Raji (cell line): ENCODE results near the gene LCP1.

Experiments used
- POLR2A ChIP-seq: IDR thresholded peaks from 2 replicates; pipeline ENCODE4 v1.6.1; 2011; ENCODE audit warnings: low read depth, low read length, control low read depth; ENCODE audit not compliant: insufficient read depth

The LCP1 gene

DNA sequence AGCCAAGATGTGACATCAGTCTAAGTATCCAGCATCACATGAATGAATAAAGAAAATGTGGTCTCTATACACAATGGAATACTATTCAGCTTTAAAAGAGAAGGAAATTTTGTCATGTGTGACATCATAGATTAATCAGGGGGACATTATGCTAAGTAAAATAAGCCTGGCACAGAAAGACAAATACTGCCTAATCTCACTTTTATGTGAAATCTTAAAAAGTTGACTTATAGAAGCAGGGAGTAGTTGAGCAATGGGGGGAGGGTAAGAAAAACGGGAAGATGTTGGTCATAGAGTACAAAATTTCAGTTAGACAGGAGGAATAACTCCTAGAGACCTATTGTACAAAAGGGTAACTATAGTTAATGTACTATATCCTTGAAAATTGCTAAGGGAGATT is 10.4 kb upstream of the LCP1 start:
- TF ChIP-seq POLR2A = no peak

- TF ChIP-seq POLR2A = no peak
These were observed 3.7 kb upstream of the LCP1 start for GRCh38 chr13:46185634-46186033.

DNA sequence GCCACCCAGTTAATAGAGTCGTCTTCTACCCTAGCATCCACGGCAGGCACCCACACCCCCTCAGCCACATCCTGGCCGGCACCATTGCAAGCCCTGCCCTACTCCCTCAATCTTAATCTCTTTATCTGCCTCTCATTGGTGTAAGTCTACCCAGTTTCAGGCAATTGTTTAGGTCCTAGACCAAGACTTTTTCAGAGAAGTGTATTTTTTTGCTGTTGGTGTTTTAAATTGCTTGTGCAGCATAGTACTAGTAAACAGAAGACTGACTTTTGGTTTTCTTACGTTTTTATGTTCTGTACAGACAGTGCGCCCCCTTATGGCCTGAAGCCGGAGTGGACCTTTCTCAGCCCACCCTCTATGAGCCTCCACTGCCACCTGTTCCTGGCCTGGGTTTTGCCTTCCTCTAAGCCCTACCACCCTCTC is 2.3 kb upstream of the LCP1 start:
- no peak for TF ChIP-seq POLR2A

GRCh38 chr13:46183018-46183946 is 1.3 kb upstream of the LCP1 start:
- peak; percentile 37; the same call in 1 of the 2 replicates for TF ChIP-seq POLR2A

DNA sequence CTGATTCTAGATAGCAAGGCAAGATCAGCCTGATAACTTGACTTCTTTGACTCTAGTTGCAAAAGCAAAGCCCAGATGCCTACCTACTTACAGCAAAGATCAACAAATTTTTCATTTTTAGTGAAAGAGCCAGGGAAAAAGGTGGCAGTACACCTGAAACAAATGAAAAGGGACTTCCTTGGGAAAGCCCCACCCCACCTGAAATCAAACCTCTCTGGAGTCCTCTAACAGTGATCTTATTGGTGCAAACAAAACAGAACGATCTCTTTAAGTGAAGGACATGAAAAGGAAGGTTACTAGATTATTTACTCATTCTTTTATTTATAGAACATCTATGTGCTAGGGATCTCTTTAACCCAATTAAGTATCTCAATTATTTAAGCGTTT is 507 bp upstream of the LCP1 start:
- no peak for TF ChIP-seq POLR2A

DNA sequence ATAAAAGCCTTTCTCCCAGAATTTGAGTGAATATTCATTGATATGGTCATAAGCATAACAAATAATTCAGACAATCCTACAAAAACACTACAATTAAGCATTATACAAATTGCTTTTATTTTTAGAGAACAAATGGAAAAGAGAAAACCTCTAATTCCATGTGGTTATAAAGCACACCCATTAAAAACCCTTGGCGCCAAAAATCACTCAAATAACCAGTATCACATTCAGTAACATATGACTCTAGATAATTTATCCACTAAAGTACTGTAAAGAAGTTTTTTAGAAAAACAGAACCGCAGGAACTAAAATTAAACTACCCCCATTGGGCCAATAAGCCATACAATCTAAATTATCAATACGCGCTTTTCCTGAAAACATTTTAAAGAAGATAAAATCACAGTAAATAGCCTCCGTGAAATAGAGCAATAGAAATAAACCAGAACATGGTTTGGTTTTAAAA is 569 bp downstream of the LCP1 start:
- TF ChIP-seq POLR2A = no peak

DNA sequence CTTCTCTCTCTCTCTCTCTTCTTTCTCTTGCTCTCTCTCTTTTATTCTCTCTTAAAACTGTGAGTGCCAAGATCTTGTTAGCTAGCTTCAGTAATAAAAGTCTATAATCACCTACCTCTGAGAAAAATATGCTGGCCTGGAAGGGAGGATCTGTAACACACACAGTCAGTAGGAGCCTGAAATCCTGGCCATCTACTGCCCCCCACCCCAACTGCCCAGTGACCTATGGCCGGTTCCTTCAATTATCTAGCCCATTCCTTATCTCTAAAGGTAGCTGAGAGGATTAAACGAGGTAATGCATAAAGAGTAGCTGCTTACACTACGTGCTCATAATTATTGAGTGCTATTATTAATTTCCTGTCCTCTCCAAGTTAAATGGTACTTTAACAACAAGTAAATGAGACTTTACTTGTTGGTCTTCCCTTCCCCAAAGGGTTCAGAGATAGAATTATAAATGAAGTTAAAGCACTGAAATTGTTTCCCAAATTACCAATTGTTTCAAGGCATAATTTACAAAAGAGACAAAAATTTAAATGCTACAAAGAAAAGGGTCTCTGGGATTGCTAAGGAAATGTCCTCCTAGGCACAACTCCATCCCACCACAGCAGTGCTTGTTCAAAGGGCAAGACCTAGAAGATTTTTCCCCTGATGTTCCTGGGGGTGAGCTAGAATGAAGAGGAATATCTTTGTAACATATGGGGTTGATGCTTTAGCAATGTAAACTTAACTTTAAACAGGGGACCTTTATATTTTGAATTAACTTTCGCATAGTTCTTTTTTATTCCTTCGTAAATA is 1.8 kb downstream of the LCP1 start:
- no peak for TF ChIP-seq POLR2A

DNA sequence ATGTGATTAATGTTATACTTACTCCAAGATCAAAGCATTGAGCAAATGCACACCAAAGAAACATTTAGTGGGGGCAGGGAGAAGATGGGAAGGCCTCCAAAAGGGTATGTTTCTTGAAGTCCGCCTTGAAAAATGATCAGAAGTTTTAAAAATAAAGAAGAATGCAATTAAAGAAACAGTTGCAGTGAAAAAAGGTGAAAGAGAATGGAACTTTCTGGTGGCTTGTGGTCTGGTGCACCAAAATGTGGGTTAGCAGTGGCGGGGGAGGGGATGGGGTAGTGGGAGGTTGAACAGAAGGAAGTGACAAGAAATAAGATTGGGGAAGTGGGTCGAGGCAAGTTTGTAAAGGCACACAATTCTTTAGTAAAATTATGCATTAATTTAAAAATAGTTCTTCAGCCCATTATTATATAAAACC is 2.5 kb downstream of the LCP1 start:
- no peak for TF ChIP-seq POLR2A

GRCh38 chr13:46178821-46179220 is 3.2 kb downstream of the LCP1 start:
- TF ChIP-seq POLR2A = no peak

DNA sequence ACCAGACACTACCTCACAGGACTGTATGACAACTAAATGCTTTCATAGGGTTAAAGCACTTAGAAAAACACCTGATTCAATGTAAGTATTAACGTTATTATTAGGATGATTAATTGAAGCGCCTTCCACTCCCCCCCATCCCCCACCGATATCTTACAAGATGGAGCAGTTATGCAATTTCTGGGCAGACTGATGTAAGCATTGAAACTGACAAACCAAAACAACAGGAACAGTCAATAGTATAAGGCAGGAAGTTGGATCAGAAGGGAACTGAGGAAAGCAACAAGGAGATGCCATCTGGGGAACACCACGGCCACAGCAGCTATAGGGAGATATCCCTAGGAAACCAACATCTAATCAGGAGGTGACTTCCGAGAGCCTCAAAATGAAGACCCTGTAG is 3.8 kb downstream of the LCP1 start:
- TF ChIP-seq POLR2A = no peak

DNA sequence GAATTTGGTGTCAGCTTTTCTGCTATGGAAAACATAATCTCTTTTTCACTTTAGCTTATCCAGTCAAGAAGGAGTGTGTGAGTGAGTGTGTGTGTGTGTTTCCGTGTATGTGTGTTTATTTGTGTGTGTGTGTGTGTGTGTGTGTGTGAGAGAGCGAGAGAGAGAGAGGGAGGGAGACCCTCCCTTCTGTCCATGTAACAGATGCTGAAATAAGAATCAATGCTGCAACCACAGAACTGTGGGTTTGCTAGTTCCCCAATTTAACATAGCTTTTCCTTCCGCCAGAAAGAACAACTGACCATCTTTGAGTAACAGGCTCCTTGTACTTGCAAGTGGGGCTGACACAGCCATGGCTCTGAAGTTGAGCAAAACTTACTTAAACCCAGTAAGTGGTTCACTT is 5.2 kb downstream of the LCP1 start:
- TF ChIP-seq POLR2A = 0 out of 2 replicates have a peak, but pooled peaks have one; percentile 13

GRCh38 chr13:46173656-46174055 is 8.3 kb downstream of the LCP1 start:
- TF ChIP-seq POLR2A = no peak

DNA sequence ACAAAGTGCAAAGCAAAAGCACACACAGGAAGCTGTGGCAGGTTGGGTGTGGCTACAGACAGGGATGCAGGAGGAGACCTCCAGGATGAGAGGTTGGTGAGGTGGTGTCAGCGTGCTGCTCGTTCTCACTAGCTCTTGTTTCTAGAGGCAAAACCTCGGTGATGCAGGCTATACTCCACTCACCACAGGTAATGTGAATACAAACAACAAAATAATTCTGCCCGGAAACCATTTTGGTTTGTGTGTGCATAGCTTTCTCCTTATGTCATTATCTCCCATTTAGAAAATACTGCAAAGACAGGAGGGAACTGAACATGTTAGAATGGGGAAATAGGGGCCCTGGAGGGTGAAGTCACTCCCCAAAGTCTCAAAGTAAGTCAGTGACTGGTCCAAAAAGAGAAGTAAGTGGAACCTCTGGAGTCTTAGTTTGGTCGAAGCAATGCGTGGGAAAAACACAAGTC is 9.4 kb downstream of the LCP1 start:
- TF ChIP-seq POLR2A = no peak

GRCh38 chr13:46171739-46172138 is 10.2 kb downstream of the LCP1 start:
- TF ChIP-seq POLR2A = no peak

DNA sequence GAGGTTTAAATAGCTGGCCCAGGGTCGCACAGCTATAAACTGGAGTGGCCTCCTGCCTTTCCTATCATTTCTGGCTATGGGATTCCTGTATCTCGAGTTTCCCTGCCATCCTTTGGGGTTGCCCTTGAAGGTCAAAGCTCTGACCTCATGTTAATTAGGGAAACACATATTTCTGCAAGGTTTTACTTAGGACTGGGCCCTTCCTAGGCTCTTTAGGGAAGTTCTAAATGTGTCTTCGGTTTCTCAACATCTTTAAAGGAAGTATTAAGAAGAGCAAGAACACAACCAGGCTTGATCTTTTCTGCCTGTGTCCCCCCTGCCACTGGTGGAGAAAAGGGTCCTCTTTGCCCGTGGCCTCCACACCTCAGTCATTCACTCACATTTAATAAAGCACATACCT is 10.8 kb downstream of the LCP1 start:
- TF ChIP-seq POLR2A = no peak

DNA sequence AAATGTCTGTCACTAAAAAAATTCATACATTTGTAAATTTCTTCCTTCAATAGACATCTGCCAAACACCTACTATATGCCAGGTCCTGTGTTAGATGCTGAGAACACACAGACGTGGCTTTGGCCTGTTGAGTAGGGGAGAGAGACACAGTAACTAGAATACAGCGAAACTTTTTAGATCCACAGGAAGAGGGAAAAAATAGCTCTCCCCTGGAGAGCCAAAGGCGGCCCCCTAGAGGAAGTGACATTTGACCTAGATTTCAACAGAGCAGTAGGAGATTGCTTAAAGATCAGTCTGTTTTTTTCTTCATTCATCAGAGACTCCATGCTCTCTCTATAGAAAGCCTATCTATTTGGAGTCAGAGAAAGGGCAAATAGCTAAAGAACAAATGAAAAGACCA is 11.3 kb downstream of the LCP1 start:
- TF ChIP-seq POLR2A = no peak
